OCI-LY3 (cell line): ENCODE measurements around the gene PCNP.

Experiments used
- CTCF ChIP-seq: fragments of 200-600, 300-600 bp; sonication (generic); IDR thresholded peaks from 2 replicates; pipeline ENCODE4 v1.5.1; 2014; ENCODE audit warnings: antibody characterized with exemption, low read length, low read depth
- EZH2phosphoT487 ChIP-seq: fragments of 200-600 bp; shearing (Covaris generic); IDR thresholded peaks from 2 replicates; pipeline ENCODE4 v1.6.1; 2018; ENCODE audit warnings: antibody characterized with exemption, mixed run types, low read depth

GRCh38 chr3:101603184-101603583 lies 29.2 kb downstream of the PCNP start:
- TF ChIP-seq CTCF (no peak), EZH2phosphoT487 (no peak)
